HEK293 (cell line): ENCODE data around the gene CDH26.

Experiments used
- CTCF ChIA-PET: fragments of 350-600 bp; formaldehyde crosslinking; extraction: SDS; loops from one replicate; lab custom pipeline; 2021; ENCODE audit warnings: antibody characterized with exemption; lab: Yijun Ruan, JAX
- POLR2A ChIA-PET: fragments of 300-600 bp; formaldehyde crosslinking; extraction: SDS; loops from one replicate; lab custom pipeline; 2020; ENCODE audit warnings: antibody characterized with exemption, inconsistent platforms; lab: Yijun Ruan, JAX
- H3K27ac ChIP-seq: fragments of 200-500 bp; sonication (Bioruptor generic); 2 replicates; pipeline ENCODE4 v1.5.1; 2014; ENCODE audit warnings: low read depth, low read length, control low read depth, inconsistent platforms; ENCODE audit errors: extremely low read depth
- H3K36me3 ChIP-seq, 2 experiments: fragments of 200-500 bp in 1 of 2; sonication (Bioruptor generic) in 1 of 2; 1 replicate in 1 of 2; 2 replicates in 1 of 2; pipeline ENCODE4 v1.5.1; 2014 to 2017; ENCODE audit warnings: inconsistent platforms in 2 of 2, low read length in 2 of 2; ENCODE audit not compliant: control insufficient read depth in 2 of 2, insufficient read depth in 1 of 2
- H3K4me1 ChIP-seq: fragments of 200-500 bp; sonication (Bioruptor generic); 2 replicates; pipeline ENCODE4 v1.5.1; 2014; ENCODE audit warnings: mild to moderate bottlenecking, low read length, inconsistent platforms; ENCODE audit not compliant: control insufficient read depth, insufficient read depth
- H3K4me3 ChIP-seq: 2 replicates; pipeline ENCODE4 v1.5.1; 2011; ENCODE audit warnings: low read depth, mild to moderate bottlenecking, control low read depth, low read length, moderate library complexity
- H3K9me3 ChIP-seq: fragments of 200-500 bp; sonication (Bioruptor generic); 2 replicates; pipeline ENCODE4 v1.5.1; 2014; ENCODE audit warnings: low read depth, low read length, inconsistent platforms; ENCODE audit not compliant: control insufficient read depth, insufficient read depth
- ATF2 ChIP-seq: fragments of 450-650 bp; formaldehyde crosslinking; IDR thresholded peaks from 2 replicates; pipeline ENCODE4 v1.5.1; 2016; ENCODE audit warnings: missing biosample characterization, missing genetic modification characterization, low read depth
- BCL11B ChIP-seq: fragments of 450-650 bp; formaldehyde crosslinking; IDR thresholded peaks from 2 replicates; pipeline ENCODE4 v1.5.1; 2016; ENCODE audit warnings: low read depth, missing biosample characterization, missing genetic modification characterization
- GLIS2 ChIP-seq: fragments of 450-650 bp; formaldehyde crosslinking; IDR thresholded peaks from 2 replicates; pipeline ENCODE4 v1.5.1; 2016; ENCODE audit warnings: missing biosample characterization, missing genetic modification characterization
- PRDM6 ChIP-seq: fragments of 450-650 bp; formaldehyde crosslinking; IDR thresholded peaks from 2 replicates; pipeline ENCODE4 v1.5.1; 2017; ENCODE audit warnings: missing biosample characterization, missing genetic modification characterization
- SCRT2 ChIP-seq: fragments of 450-650 bp; formaldehyde crosslinking; IDR thresholded peaks from 2 replicates; pipeline ENCODE4 v1.5.1; 2016; ENCODE audit warnings: missing biosample characterization, missing genetic modification characterization
- ZBTB49 ChIP-seq: fragments of 450-650 bp; formaldehyde crosslinking; IDR thresholded peaks from 2 replicates; pipeline ENCODE4 v1.5.1; 2016; ENCODE audit warnings: missing biosample characterization, missing genetic modification characterization, low read depth
- ZFP37 ChIP-seq: fragments of 450-650 bp; formaldehyde crosslinking; IDR thresholded peaks from 2 replicates; pipeline ENCODE4 v1.5.1; 2016; ENCODE audit warnings: missing biosample characterization, missing genetic modification characterization
- ZNF2 ChIP-seq: fragments of 450-650 bp; formaldehyde crosslinking; IDR thresholded peaks from 2 replicates; pipeline ENCODE4 v1.5.1; 2016; ENCODE audit warnings: missing biosample characterization, missing genetic modification characterization
- ZNF223 ChIP-seq: fragments of 450-650 bp; formaldehyde crosslinking; IDR thresholded peaks from 2 replicates; pipeline ENCODE4 v1.5.1; 2016; ENCODE audit warnings: missing biosample characterization, missing genetic modification characterization
- ZNF311 ChIP-seq: fragments of 450-650 bp; formaldehyde crosslinking; IDR thresholded peaks from 2 replicates; pipeline ENCODE4 v1.5.1; 2017; ENCODE audit warnings: missing biosample characterization, missing genetic modification characterization, borderline replicate concordance
- ZNF473 ChIP-seq: fragments of 450-650 bp; formaldehyde crosslinking; IDR thresholded peaks from 2 replicates; pipeline ENCODE4 v1.5.1; 2017; ENCODE audit warnings: missing biosample characterization, missing genetic modification characterization
- ZNF555 ChIP-seq: fragments of 450-650 bp; formaldehyde crosslinking; conservative IDR thresholded peaks from 2 replicates; pipeline ENCODE4 v1.5.1; 2017; ENCODE audit warnings: missing biosample characterization, mild to moderate bottlenecking, missing genetic modification characterization, inconsistent platforms
- ZNF621 ChIP-seq: fragments of 450-650 bp; formaldehyde crosslinking; IDR thresholded peaks from 2 replicates; pipeline ENCODE4 v1.5.1; 2017; ENCODE audit warnings: missing biosample characterization, missing genetic modification characterization
- ZNF626 ChIP-seq: fragments of 450-650 bp; sonication (Bioruptor Pico); formaldehyde crosslinking; IDR thresholded peaks from 2 replicates; pipeline ENCODE4 v1.5.1; 2018; ENCODE audit warnings: missing biosample characterization, missing genetic modification characterization, inconsistent platforms
- ZNF660 ChIP-seq: fragments of 450-650 bp; IDR thresholded peaks from 2 replicates; pipeline ENCODE4 v1.5.1; 2018; ENCODE audit warnings: missing biosample characterization, mild to moderate bottlenecking, missing genetic modification characterization
- ZNF785 ChIP-seq: fragments of 450-650 bp; formaldehyde crosslinking; IDR thresholded peaks from 2 replicates; pipeline ENCODE4 v1.5.1; 2016; ENCODE audit warnings: missing biosample characterization, missing genetic modification characterization

The CDH26 gene

GRCh38 chr20:59937150-59937549, 21.1 kb upstream of the CDH26 start:
- Histone ChIP-seq H3K9me3 (no peaks in the 10 kb centered on the region), H3K4me3 (no peak overlapping the region), H3K27ac (no peak overlapping the region)
- POLR2A ChIA-PET: no interaction called here
- TF ChIP-seq ZNF223 (tag by site-specific recombination) (no peak), ZNF660 (tag by site-specific recombination) (peak; percentile 68; the same call in 1 of the 2 replicates), ATF2 (tag by site-specific recombination) (no peak)
- TF ChIP-seq, all 188 proteins: peak for 1
- H3K36me3 ChIP-seq: peaks cover 0 to 2% of the 10 kb centered on the region in 2 experiments; a peak in 1 of 3 replicates
- peaks cover 15% of the 10 kb centered on the region for H3K4me1 ChIP-seq
- CTCF ChIA-PET: interaction anchor here (0.6 to 0.7 kb wide), 2 partner anchors 11 to 537 kb away, joined by 3 read pairs; no protein-coding TSS in a partner anchor

- CTCF ChIA-PET: interaction anchor here (0.6 kb wide), 1 partner anchor 88 kb away, joined by 3 read pairs; no protein-coding TSS in a partner anchor
- no peak overlapping the region for H3K27ac ChIP-seq
- POLR2A ChIA-PET: no interaction called here
- H3K36me3 ChIP-seq: peaks cover 7 to 13% of the 10 kb centered on the region in 2 experiments; a peak in 2 of 3 replicates
- H3K4me1 ChIP-seq: peaks cover 15% of the 10 kb centered on the region
- H3K9me3 ChIP-seq: no peaks in the 10 kb centered on the region
- no peak overlapping the region for H3K4me3 ChIP-seq
- TF ChIP-seq ZNF311 (tag by site-specific recombination): no peak
- TF ChIP-seq ZNF626: no peak
- TF ChIP-seq ZNF785: no peak
- TF ChIP-seq ZNF555 (tag by site-specific recombination): no peak
- no peak for TF ChIP-seq ZNF621 (tag by site-specific recombination)
- no peak for TF ChIP-seq ZNF473 (tag by site-specific recombination)
- TF ChIP-seq BCL11B: no peak
- TF ChIP-seq PRDM6 (tag by site-specific recombination): peak; percentile 1; the same call in 1 of the 2 replicates
- TF ChIP-seq, all 188 proteins: peak for 1
Observed at GRCh38 chr20:59938221-59938620, 20.0 kb upstream of the CDH26 start.

- Histone ChIP-seq H3K36me3 (peaks cover 10 to 17% of the 10 kb centered on the region in 2 experiments; a peak in 2 of 3 replicates), H3K4me1 (peaks cover 15% of the 10 kb centered on the region), H3K4me3 (no peak overlapping the region), H3K9me3 (no peaks in the 10 kb centered on the region), H3K27ac (0 out of 2 replicates have a peak overlapping the region, but pooled peaks have one; percentile 19)
- POLR2A ChIA-PET: no interaction called here
- TF ChIP-seq ZBTB49: 0 out of 2 replicates have a peak, but pooled peaks have one; percentile 63
- TF ChIP-seq GLIS2 (tag by site-specific recombination): peak; percentile 49; the same call in 1 of the 2 replicates
- TF ChIP-seq ZFP37 (tag by site-specific recombination): no peak
- no peak for TF ChIP-seq ZNF2 (tag by site-specific recombination)
- peak; percentile 70; the same call in 1 of the 2 replicates for TF ChIP-seq SCRT2 (tag by site-specific recombination)
- CTCF ChIA-PET: interaction anchor here (0.6 kb wide), 1 partner anchor 89 kb away, joined by 3 read pairs; no protein-coding TSS in a partner anchor
Observed at GRCh38 chr20:59938696-59939051, 19.5 kb upstream of the CDH26 start.
